Ovary (tissue), 9 donors: ENCODE results near the gene ARMC7. TPM values are rescaled to one million over a fixed set of nuclear protein-coding genes. Genes with fewer than 3 reads are reported as not detected.

Source experiments
- DNase-seq, 5 donors: peaks; one replicate each; pipeline ENCODE4 v3.0.0-alpha.2; 2019 to 2020
- H3K27ac ChIP-seq, 2 donors: fragments of 200-600 bp; one replicate each; pipeline versions ENCODE4 v1.5.1 to v1.8.0; 2019 to 2022
- H3K27me3 ChIP-seq: fragments of 200-600 bp; one replicate; pipeline ENCODE4 v1.8.0; 2022
- H3K36me3 ChIP-seq: fragments of 200-600 bp; sonication (generic); one replicate; pipeline ENCODE4 v1.5.1; 2019
- H3K4me1 ChIP-seq: one replicate; pipeline ENCODE4 v1.8.1; 2013; ENCODE audit warnings: mild to moderate bottlenecking, moderate library complexity; ENCODE audit not compliant: insufficient read depth
- H3K4me3 ChIP-seq: fragments of 200-600 bp; sonication (generic); one replicate; pipeline ENCODE4 v1.5.1; 2017
- H3K9me3 ChIP-seq, 2 donors: fragments of 200-600 bp in 1 of 2; sonication (generic) in 1 of 2; one replicate each; pipeline versions ENCODE4 v1.5.1 to v1.8.1; 2013 to 2019; ENCODE audit warnings: mild to moderate bottlenecking in 1 of 2, moderate library complexity in 1 of 2
- CTCF ChIP-seq, 3 donors: fragments of 450-650 bp in 2 of 3; fragments of 200-600 bp in 1 of 3; IDR thresholded peaks; one replicate each; pipeline versions ENCODE4 v1.5.1 to v1.8.0; 2016 to 2022; ENCODE audit warnings: antibody characterized with exemption in 3 of 3, mild to moderate bottlenecking in 1 of 3
- EP300 ChIP-seq: sonication (generic); formaldehyde crosslinking; IDR thresholded peaks from one replicate; pipeline ENCODE4 v1.6.1; 2017; ENCODE audit warnings: antibody characterized with exemption
- POLR2A ChIP-seq: fragments of 450-650 bp; IDR thresholded peaks from one replicate; pipeline ENCODE4 v1.6.1; 2017; ENCODE audit warnings: antibody characterized with exemption, mild to moderate bottlenecking, moderate library complexity
- WGBS, 3 donors: extraction: QIAGEN DNeasy Blood & Tissue Kit in 1 of 3; methylation state at CpG; one replicate each; pipeline versions ENCODE4 v1.1.5 to v1.1.7; 2013 to 2017; 5-methylcytosine and 5-hydroxymethylcytosine counted together
- intact Hi-C, 4 donors: fragments of 100-400 bp; cut with DNase I; formaldehyde crosslinking; loops; one replicate each; pipeline versions ENCODE4 v1.11.0 to v1.15.1; 2022 to 2023
- polyA plus RNA-seq, 2 donors: library from polyadenylated mRNA; stranded (reverse); fragments of 200-250 nt in 1 of 2; fragments of 350-450 nt in 1 of 2; fragmentation: Illumina TruSeq in 1 of 2; extraction: RNeasy Lipid Tissue Mini Kit (QIAGEN cat#74804) in 1 of 2; gene quantifications; one replicate each; pipeline ENCODE4 v1.2.3, GENCODE V29; 2013 to 2014
- total RNA-seq, 7 donors: library from RNA; depleted of rRNA in 2 of 7; stranded (reverse); fragments of >200 nt in 2 of 7; fragmentation: NEBNext Ultra II Directional in 3 of 7; extraction: Animal tissue kit (Norgen Biotek cat#: 25700) in 3 of 7; gene quantifications; one replicate each; pipeline versions ENCODE4 v1.1.0 to v1.2.4, GENCODE V29; 2016 to 2023
- donor health status: DM: no; HTN: no; CAD: no; lungs with moderate emphysema.
- donor health status: DM: no; HTN: no; CAD: no.
- donor health status: Bipolar disorder and iron deficiency.
- donor health status: DM: yes; HTN: yes; CAD: no.
- donor health status: DM: no; HTN: no; CAD: no.
- donor health status: DM: yes; HTN: yes; CAD: no.

The ARMC7 gene
- total and polyA plus RNA-seq, 9 donors, result 4.6 to 10.5 (median 5.7) TPM

- TF ChIP-seq EP300 (no peak), POLR2A (no peak), CTCF (IDR thresholded peaks at IDR 0.05) (no peak)
- no peak for DNase-seq
- peaks cover 2% of the 10 kb centered on the region for H3K4me1 ChIP-seq
- WGBS, 3 donors, result 85 to 88% (median 87%) methylated on average over 13 of the region's 13 CpGs
- H3K27ac ChIP-seq, result no peak overlapping the region
- H3K36me3 ChIP-seq, result no peaks in the 10 kb centered on the region
- H3K4me3 ChIP-seq, result no peak overlapping the region
- intact Hi-C loops, result loop anchor here in 1 of 4 donors (10.0 kb wide), 1 partner anchor 132 kb away; no protein-coding TSS in a partner anchor
- no peaks in the 10 kb centered on the region for H3K9me3 ChIP-seq
- no peaks in the 10 kb centered on the region for H3K27me3 ChIP-seq
Observed at GRCh38 chr17:75063201-75063600, 46.6 kb upstream of the ARMC7 start.

GRCh38 chr17:75063626-75064025 is 46.1 kb upstream of the ARMC7 start:
- 79 to 92% (median 91%) methylated on average over 3 of the region's 3 CpGs for WGBS, 3 donors
- H3K27me3 ChIP-seq, result no peaks in the 10 kb centered on the region
- intact Hi-C loops, result loop anchor here in 1 of 4 donors (10.0 kb wide), 1 partner anchor 131 kb away; no protein-coding TSS in a partner anchor
- no peaks in the 10 kb centered on the region for H3K9me3 ChIP-seq
- no peaks in the 10 kb centered on the region for H3K36me3 ChIP-seq
- no peak for DNase-seq
- peaks cover 2% of the 10 kb centered on the region for H3K4me1 ChIP-seq
- no peak overlapping the region for H3K27ac ChIP-seq
- TF ChIP-seq POLR2A, result no peak
- no peak for TF ChIP-seq EP300
- TF ChIP-seq CTCF (IDR thresholded peaks at IDR 0.05), result no peak
- no peak overlapping the region for H3K4me3 ChIP-seq

GRCh38 chr17:75064040-75064439 is 45.7 kb upstream of the ARMC7 start:
- no peak overlapping the region for H3K4me3 ChIP-seq
- WGBS, 3 donors, result 90 to 95% (median 91%) methylated on average over 11 of the region's 11 CpGs
- no peak for DNase-seq
- no peaks in the 10 kb centered on the region for H3K27me3 ChIP-seq
- TF ChIP-seq CTCF (IDR thresholded peaks at IDR 0.05) (no peak), EP300 (no peak), POLR2A (no peak)
- no peak overlapping the region for H3K27ac ChIP-seq
- no peaks in the 10 kb centered on the region for H3K36me3 ChIP-seq
- intact Hi-C loops, result loop anchor here in 1 of 4 donors (10.0 kb wide), 1 partner anchor 131 kb away; no protein-coding TSS in a partner anchor
- no peaks in the 10 kb centered on the region for H3K9me3 ChIP-seq
- peaks cover 2% of the 10 kb centered on the region for H3K4me1 ChIP-seq

- no peaks in the 10 kb centered on the region for H3K36me3 ChIP-seq
- no peaks in the 10 kb centered on the region for H3K27me3 ChIP-seq
- H3K4me1 ChIP-seq, result peaks cover under 1% of the 10 kb centered on the region
- H3K9me3 ChIP-seq, result no peaks in the 10 kb centered on the region
- H3K27ac ChIP-seq, result no peak overlapping the region
- intact Hi-C loops, result loop anchor here in 1 of 4 donors (10.0 kb wide), 1 partner anchor 130 kb away; no protein-coding TSS in a partner anchor
- no peak for DNase-seq
- TF ChIP-seq CTCF (IDR thresholded peaks at IDR 0.05) (no peak), POLR2A (no peak), EP300 (no peak)
- 78 to 85% (median 82%) methylated on average over 8 of the region's 8 CpGs for WGBS, 3 donors
- no peak overlapping the region for H3K4me3 ChIP-seq
Observed at GRCh38 chr17:75064460-75064859, 45.3 kb upstream of the ARMC7 start.
